ENCODE results near the gene SNX13. TPM values are rescaled to one million over a fixed set of nuclear protein-coding genes. Genes with fewer than 3 reads are reported as not detected.

SNX13 gene
- polyA plus RNA-seq, 2 of the 4 experiments (the other 2 are of a cell fraction): 13.1 to 31.6 TPM

DNA sequence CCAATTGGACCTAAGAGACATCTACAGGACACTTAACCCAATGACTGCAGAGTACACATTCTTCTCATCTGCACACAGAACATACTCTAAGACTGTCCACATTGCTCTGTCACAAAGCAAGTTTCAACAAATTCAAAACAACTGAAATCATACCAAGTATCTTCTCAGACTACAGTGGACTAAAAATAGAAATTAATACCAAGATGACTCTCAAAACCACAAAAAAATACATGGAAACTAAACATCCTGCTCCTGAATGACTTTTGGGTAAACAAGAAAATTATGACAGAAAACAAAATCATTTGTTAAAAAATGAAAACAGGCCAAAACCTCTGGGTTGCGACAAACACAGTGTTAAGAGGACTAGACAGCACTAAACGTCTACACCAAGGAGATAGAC lies 24.5 kb downstream of the SNX13 start:
- FAIRE-seq (no peak), DNase-seq (ENCODE audit: low read depth in 1 of 2, low spot score in 1 of 2) (no peak), ATAC-seq (no peak)
- CTCF ChIA-PET: no interaction called here
- Histone ChIP-seq H3K4me2 (no peak overlapping the region), H3K9me3 (peaks cover 5% of the 10 kb centered on the region; the same call in 1 of the 3 replicates), H3K4me3 (no peak overlapping the region), H3K27ac (no peak overlapping the region), H3K4me1 (no peaks in the 10 kb centered on the region)
- TF ChIP-seq HOXA7 (CRISPR knock-in tag; IDR thresholded peaks at IDR 0.05): no peak
- TF ChIP-seq, protein P1, sequence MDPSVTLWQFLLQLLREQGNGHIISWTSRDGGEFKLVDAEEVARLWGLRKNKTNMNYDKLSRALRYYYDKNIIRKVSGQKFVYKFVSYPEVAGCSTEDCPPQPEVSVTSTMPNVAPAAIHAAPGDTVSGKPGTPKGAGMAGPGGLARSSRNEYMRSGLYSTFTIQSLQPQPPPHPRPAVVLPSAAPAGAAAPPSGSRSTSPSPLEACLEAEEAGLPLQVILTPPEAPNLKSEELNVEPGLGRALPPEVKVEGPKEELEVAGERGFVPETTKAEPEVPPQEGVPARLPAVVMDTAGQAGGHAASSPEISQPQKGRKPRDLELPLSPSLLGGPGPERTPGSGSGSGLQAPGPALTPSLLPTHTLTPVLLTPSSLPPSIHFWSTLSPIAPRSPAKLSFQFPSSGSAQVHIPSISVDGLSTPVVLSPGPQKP (IDR thresholded peaks at IDR 0.05; ENCODE audit: low read depth, low read length): no peak
- TF ChIP-seq CEBPB (IDR thresholded peaks at IDR 0.05): no peak
- TF ChIP-seq, protein P2, sequence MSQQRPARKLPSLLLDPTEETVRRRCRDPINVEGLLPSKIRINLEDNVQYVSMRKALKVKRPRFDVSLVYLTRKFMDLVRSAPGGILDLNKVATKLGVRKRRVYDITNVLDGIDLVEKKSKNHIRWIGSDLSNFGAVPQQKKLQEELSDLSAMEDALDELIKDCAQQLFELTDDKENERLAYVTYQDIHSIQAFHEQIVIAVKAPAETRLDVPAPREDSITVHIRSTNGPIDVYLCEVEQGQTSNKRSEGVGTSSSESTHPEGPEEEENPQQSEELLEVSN (IDR thresholded peaks at IDR 0.05; ENCODE audit: borderline replicate concordance, low read depth): no peak
- TF ChIP-seq RAD21 (conservative IDR thresholded peaks at IDR 0.05 in 1 of 2, IDR thresholded peaks at IDR 0.05 in 1 of 2): no peak
- TF ChIP-seq MAZ (IDR thresholded peaks at IDR 0.05; ENCODE audit: borderline replicate concordance, low read depth, low read length): no peak
- no peak for TF ChIP-seq TFCP2L1 (CRISPR knock-in tag; IDR thresholded peaks at IDR 0.05)
- TF ChIP-seq, protein P3, sequence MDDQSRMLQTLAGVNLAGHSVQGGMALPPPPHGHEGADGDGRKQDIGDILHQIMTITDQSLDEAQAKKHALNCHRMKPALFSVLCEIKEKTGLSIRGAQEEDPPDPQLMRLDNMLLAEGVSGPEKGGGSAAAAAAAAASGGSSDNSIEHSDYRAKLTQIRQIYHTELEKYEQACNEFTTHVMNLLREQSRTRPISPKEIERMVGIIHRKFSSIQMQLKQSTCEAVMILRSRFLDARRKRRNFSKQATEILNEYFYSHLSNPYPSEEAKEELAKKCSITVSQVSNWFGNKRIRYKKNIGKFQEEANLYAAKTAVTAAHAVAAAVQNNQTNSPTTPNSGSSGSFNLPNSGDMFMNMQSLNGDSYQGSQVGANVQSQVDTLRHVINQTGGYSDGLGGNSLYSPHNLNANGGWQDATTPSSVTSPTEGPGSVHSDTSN (IDR thresholded peaks at IDR 0.05): no peak
- TF ChIP-seq ZC3H11A (IDR thresholded peaks at IDR 0.05): no peak
- TF ChIP-seq MAFK (IDR thresholded peaks at IDR 0.05; ENCODE audit: partially characterized antibody): no peak
- TF ChIP-seq, protein P4, sequence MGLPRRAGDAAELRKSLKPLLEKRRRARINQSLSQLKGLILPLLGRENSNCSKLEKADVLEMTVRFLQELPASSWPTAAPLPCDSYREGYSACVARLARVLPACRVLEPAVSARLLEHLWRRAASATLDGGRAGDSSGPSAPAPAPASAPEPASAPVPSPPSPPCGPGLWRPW (IDR thresholded peaks at IDR 0.05): no peak
- TF ChIP-seq FOSL2 (IDR thresholded peaks at IDR 0.05): no peak
- no peak for TF ChIP-seq FOSL2 (CRISPR knock-in tag; IDR thresholded peaks at IDR 0.05)
- TF ChIP-seq NPAS2 (CRISPR knock-in tag; IDR thresholded peaks at IDR 0.05; ENCODE audit: borderline replicate concordance): no peak
- no peak for TF ChIP-seq ESRRA (IDR thresholded peaks at IDR 0.05; ENCODE audit: borderline replicate concordance, low read length)
- no peak for TF ChIP-seq HDAC2 (IDR thresholded peaks at IDR 0.05)
- no peak for TF ChIP-seq ZFP36 (IDR thresholded peaks at IDR 0.05; ENCODE audit: borderline replicate concordance, partially characterized antibody)
- TF ChIP-seq FOSB (CRISPR knock-in tag; IDR thresholded peaks at IDR 0.05): no peak
- TF ChIP-seq RCOR1 (IDR thresholded peaks at IDR 0.05; ENCODE audit: low read depth, low read length): no peak
- TF ChIP-seq RNF2 (IDR thresholded peaks at IDR 0.05; ENCODE audit: borderline replicate concordance, low read depth): no peak
- 75% methylated on average over 2 of the region's 2 CpGs for WGBS (ENCODE audit: missing lambda C conversion rate)
- POLR2A ChIA-PET: no interaction called here

DNA sequence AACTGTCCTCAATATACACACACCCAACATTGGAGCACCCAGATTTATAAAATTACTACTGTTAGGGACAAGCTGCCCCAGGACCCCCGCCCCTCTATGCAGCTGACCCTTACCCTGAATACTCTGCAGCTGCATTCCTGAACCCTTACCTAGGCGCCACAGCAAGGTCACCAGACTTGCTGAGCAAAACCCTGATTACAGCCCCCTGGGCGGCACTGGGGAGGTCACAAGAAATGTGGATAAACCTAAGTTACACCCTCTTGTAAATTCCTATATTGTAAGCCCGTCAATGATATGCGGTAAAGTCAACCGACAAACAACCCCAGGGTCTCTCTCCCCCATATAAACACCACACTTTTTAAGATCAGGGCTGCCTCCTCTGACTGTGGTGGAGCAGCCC lies 25.1 kb downstream of the SNX13 start:
- ChIA-PET POLR2A (no interaction called here), CTCF (no interaction called here)
- 90% methylated on average over 6 of the region's 6 CpGs for WGBS (ENCODE audit: missing lambda C conversion rate)
- ATAC-seq: no peak
- no peak overlapping the region for H3K4me2 ChIP-seq
- H3K4me3 ChIP-seq: no peak overlapping the region
- no peak overlapping the region for H3K27ac ChIP-seq
- no peak for FAIRE-seq
- H3K4me1 ChIP-seq: no peaks in the 10 kb centered on the region
- DNase-seq (ENCODE audit: low read depth in 1 of 2, low spot score in 1 of 2): no peak
- H3K9me3 ChIP-seq: peaks cover 5% of the 10 kb centered on the region; the same call in 1 of the 3 replicates
- TF ChIP-seq FOXS1 (CRISPR knock-in tag; IDR thresholded peaks at IDR 0.05): no peak
- TF ChIP-seq ZC3H11A (IDR thresholded peaks at IDR 0.05): no peak
- TF ChIP-seq RARB (CRISPR knock-in tag; IDR thresholded peaks at IDR 0.05): no peak
- TF ChIP-seq, protein P5, sequence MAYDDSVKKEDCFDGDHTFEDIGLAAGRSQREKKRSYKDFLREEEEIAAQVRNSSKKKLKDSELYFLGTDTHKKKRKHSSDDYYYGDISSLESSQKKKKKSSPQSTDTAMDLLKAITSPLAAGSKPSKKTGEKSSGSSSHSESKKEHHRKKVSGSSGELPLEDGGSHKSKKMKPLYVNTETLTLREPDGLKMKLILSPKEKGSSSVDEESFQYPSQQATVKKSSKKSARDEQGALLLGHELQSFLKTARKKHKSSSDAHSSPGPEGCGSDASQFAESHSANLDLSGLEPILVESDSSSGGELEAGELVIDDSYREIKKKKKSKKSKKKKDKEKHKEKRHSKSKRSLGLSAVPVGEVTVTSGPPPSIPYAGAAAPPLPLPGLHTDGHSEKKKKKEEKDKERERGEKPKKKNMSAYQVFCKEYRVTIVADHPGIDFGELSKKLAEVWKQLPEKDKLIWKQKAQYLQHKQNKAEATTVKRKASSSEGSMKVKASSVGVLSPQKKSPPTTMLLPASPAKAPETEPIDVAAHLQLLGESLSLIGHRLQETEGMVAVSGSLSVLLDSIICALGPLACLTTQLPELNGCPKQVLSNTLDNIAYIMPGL (CRISPR knock-in tag; IDR thresholded peaks at IDR 0.05; ENCODE audit: borderline replicate concordance): no peak
- TF ChIP-seq HOXA7 (CRISPR knock-in tag; IDR thresholded peaks at IDR 0.05): no peak
- TF ChIP-seq, protein P6, sequence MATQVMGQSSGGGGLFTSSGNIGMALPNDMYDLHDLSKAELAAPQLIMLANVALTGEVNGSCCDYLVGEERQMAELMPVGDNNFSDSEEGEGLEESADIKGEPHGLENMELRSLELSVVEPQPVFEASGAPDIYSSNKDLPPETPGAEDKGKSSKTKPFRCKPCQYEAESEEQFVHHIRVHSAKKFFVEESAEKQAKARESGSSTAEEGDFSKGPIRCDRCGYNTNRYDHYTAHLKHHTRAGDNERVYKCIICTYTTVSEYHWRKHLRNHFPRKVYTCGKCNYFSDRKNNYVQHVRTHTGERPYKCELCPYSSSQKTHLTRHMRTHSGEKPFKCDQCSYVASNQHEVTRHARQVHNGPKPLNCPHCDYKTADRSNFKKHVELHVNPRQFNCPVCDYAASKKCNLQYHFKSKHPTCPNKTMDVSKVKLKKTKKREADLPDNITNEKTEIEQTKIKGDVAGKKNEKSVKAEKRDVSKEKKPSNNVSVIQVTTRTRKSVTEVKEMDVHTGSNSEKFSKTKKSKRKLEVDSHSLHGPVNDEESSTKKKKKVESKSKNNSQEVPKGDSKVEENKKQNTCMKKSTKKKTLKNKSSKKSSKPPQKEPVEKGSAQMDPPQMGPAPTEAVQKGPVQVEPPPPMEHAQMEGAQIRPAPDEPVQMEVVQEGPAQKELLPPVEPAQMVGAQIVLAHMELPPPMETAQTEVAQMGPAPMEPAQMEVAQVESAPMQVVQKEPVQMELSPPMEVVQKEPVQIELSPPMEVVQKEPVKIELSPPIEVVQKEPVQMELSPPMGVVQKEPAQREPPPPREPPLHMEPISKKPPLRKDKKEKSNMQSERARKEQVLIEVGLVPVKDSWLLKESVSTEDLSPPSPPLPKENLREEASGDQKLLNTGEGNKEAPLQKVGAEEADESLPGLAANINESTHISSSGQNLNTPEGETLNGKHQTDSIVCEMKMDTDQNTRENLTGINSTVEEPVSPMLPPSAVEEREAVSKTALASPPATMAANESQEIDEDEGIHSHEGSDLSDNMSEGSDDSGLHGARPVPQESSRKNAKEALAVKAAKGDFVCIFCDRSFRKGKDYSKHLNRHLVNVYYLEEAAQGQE (IDR thresholded peaks at IDR 0.05): no peak
- TF ChIP-seq, protein P1 (IDR thresholded peaks at IDR 0.05; ENCODE audit: low read depth, low read length): no peak
- no peak for TF ChIP-seq BHLHE40 (IDR thresholded peaks at IDR 0.05; ENCODE audit: low read depth, low read length)
- TF ChIP-seq TFCP2L1 (CRISPR knock-in tag; IDR thresholded peaks at IDR 0.05): no peak
- no peak for TF ChIP-seq FOSL2 (IDR thresholded peaks at IDR 0.05)
- no peak for TF ChIP-seq FOSL2 (CRISPR knock-in tag; IDR thresholded peaks at IDR 0.05)
- TF ChIP-seq HOXB13 (CRISPR knock-in tag; IDR thresholded peaks at IDR 0.05; ENCODE audit: low read depth): no peak
- TF ChIP-seq MYC (IDR thresholded peaks at IDR 0.05; ENCODE audit: borderline replicate concordance, low read length): no peak
- no peak for TF ChIP-seq GATA3 (IDR thresholded peaks at IDR 0.05; ENCODE audit: borderline replicate concordance)

Data from A549 (cell line).